HCT116 (cell line): Measurements from ENCODE around the gene STAM2. TPM values are rescaled to one million over a fixed set of nuclear protein-coding genes. Genes with fewer than 3 reads are reported as not detected.

Source experiments
- ATAC-seq: fragments of 200-7000 bp; cut with Tn5 transposase; 2 replicates; pipeline ENCODE4 v1.9.1; 2020; ENCODE audit warnings: mild to moderate bottlenecking, moderate library complexity
- BruUV-seq: library from RNA; stranded (reverse); fragments of 400-500 nt; replicated peaks from 2 replicates; lab custom pipeline; 2021; lab: Mats Ljungman, UMichigan
- CTCF ChIA-PET: fragments of 300-600 bp; sonication (Branson Sonifier 250); formaldehyde crosslinking; loops from one replicate; lab custom pipeline; 2021; ENCODE audit warnings: antibody characterized with exemption; lab: Charles Lee
- POLR2A ChIA-PET: fragments of 300-600, 350-600 bp; sonication (Branson Sonifier 250); formaldehyde crosslinking; loops from one replicate; lab custom pipeline; 2021; ENCODE audit warnings: antibody characterized with exemption; lab: Charles Lee
- RAD21 ChIA-PET, 2 experiments: fragments of 300-600 bp; sonication (Branson Sonifier 250); formaldehyde crosslinking; loops; one replicate each; lab custom pipeline; 2023; ENCODE audit warnings: low total read pairs in 2 of 2; ENCODE audit not compliant: uncharacterized antibody in 2 of 2, unreplicated experiment in 2 of 2, low non-redundant PET in 1 of 2; lab: Charles Lee
- DNase-seq: peaks from one replicate; pipeline ENCODE4 v3.0.0-alpha.2; 2010; ENCODE audit warnings: low read depth, low spot score
- H2AFZ ChIP-seq: fragments of 200-600 bp; shearing (Covaris generic), sonication (generic); 2 replicates; pipeline ENCODE4 v1.6.1; 2017; ENCODE audit warnings: low read depth, mixed run types, mixed read lengths, antibody characterized with exemption, low read length; ENCODE audit not compliant: poor library complexity, severe bottlenecking
- H3K27ac ChIP-seq: 2 replicates; pipeline ENCODE4 v1.5.1; 2012; ENCODE audit warnings: low read depth, low read length
- H3K27me3 ChIP-seq: fragments of 200-600 bp; sonication (generic); 2 replicates; pipeline ENCODE4 v1.6.1; 2016; ENCODE audit warnings: mixed run types, low read length, mixed read lengths; ENCODE audit not compliant: insufficient read depth
- H3K36me3 ChIP-seq, 2 experiments: fragments of 200-500 bp in 1 of 2; fragments of 200-600 bp in 1 of 2; sonication (Bioruptor generic) in 1 of 2; sonication (generic) in 1 of 2; 2 replicates each; pipeline versions ENCODE4 v1.5.1 to v1.6.1; 2014 to 2016; ENCODE audit warnings: low read length in 2 of 2, inconsistent platforms in 1 of 2, mixed read lengths in 1 of 2, mixed run types in 1 of 2; ENCODE audit not compliant: insufficient read depth in 2 of 2, control insufficient read depth in 1 of 2
- H3K4me1 ChIP-seq, 2 experiments: fragments of 200-600 bp in 1 of 2; sonication (generic) in 1 of 2; 2 replicates each; pipeline versions ENCODE4 v1.5.1 to v1.6.1; 2012 to 2017; ENCODE audit warnings: low read length in 2 of 2, inconsistent platforms in 1 of 2, mild to moderate bottlenecking in 1 of 2, mixed read lengths in 1 of 2, mixed run types in 1 of 2, moderate library complexity in 1 of 2; ENCODE audit not compliant: insufficient read depth in 2 of 2, control insufficient read depth in 1 of 2
- H3K4me2 ChIP-seq: fragments of 200-600 bp; sonication (generic); 2 replicates; pipeline ENCODE4 v1.6.1; 2017; ENCODE audit warnings: mixed run types, low read length, mixed read lengths
- H3K4me3 ChIP-seq, 2 experiments: fragments of 200-600 bp in 1 of 2; sonication (generic) in 1 of 2; replicated peaks in 1 of 2; 2 replicates each; pipeline ENCODE4 v1.5.1; 2011 to 2016; ENCODE audit warnings: low read length in 2 of 2, control low read depth in 1 of 2, low read depth in 1 of 2, mild to moderate bottlenecking in 1 of 2, mixed read lengths in 1 of 2, mixed run types in 1 of 2
- H3K79me2 ChIP-seq: fragments of 200-600 bp; sonication (generic); 2 replicates; pipeline ENCODE4 v1.6.1; 2017; ENCODE audit warnings: mild to moderate bottlenecking, mixed run types, low read length, moderate library complexity, mixed read lengths; ENCODE audit not compliant: insufficient read depth
- H3K9ac ChIP-seq: fragments of 200-600 bp; sonication (generic); 2 replicates; pipeline ENCODE4 v1.6.1; 2016; ENCODE audit warnings: low read length, mixed read lengths
- H3K9me2 ChIP-seq: fragments of 200-600 bp; sonication (generic), shearing (Covaris generic); 2 replicates; pipeline ENCODE4 v1.6.1; 2017; ENCODE audit warnings: mixed run types, mild to moderate bottlenecking, moderate library complexity; ENCODE audit not compliant: insufficient read depth
- H3K9me3 ChIP-seq, 2 experiments: fragments of 200-500 bp in 1 of 2; fragments of 200-600 bp in 1 of 2; sonication (Bioruptor generic) in 1 of 2; sonication (generic) in 1 of 2; 2 replicates each; pipeline ENCODE4 v1.6.1; 2014 to 2017; ENCODE audit warnings: low read length in 2 of 2, mixed read lengths in 2 of 2, inconsistent platforms in 1 of 2, low read depth in 1 of 2, mild to moderate bottlenecking in 1 of 2, mixed run types in 1 of 2, moderate library complexity in 1 of 2; ENCODE audit not compliant: control insufficient read depth in 1 of 2, insufficient read depth in 1 of 2
- H4K20me1 ChIP-seq: fragments of 200-600 bp; sonication (generic), shearing (Covaris generic); 2 replicates; pipeline ENCODE4 v1.6.1; 2017; ENCODE audit warnings: mixed run types, mild to moderate bottlenecking, moderate library complexity; ENCODE audit not compliant: insufficient read depth
- ELF1 ChIP-seq: IDR thresholded peaks from 2 replicates; pipeline ENCODE4 v1.6.1; 2012; ENCODE audit warnings: low read depth, borderline replicate concordance
- EZH2phosphoT487 ChIP-seq: fragments of 200-600 bp; IDR thresholded peaks from 2 replicates; pipeline ENCODE4 v1.6.1; 2018; ENCODE audit warnings: antibody characterized with exemption, borderline replicate concordance
- JUND ChIP-seq: IDR thresholded peaks from 2 replicates; pipeline ENCODE4 v1.6.1; 2012
- POLR2A ChIP-seq: IDR thresholded peaks from 2 replicates; pipeline ENCODE4 v1.7.0; 2011; ENCODE audit warnings: borderline replicate concordance; ENCODE audit not compliant: insufficient read depth, insufficient read length; ENCODE audit errors: extremely low read depth
- POLR2AphosphoS5 ChIP-seq: IDR thresholded peaks from 2 replicates; pipeline ENCODE4 v1.6.1; 2011; ENCODE audit warnings: mild to moderate bottlenecking, low read depth, low read length, moderate library complexity
- TCF7L2 ChIP-seq: IDR thresholded peaks from 2 replicates; pipeline ENCODE4 v1.7.0; 2011; ENCODE audit warnings: borderline replicate concordance, inconsistent platforms; ENCODE audit not compliant: insufficient read depth, insufficient read length; ENCODE audit errors: extremely low read depth
- YY1 ChIP-seq: IDR thresholded peaks from 2 replicates; pipeline ENCODE4 v1.6.1; 2011; ENCODE audit warnings: low read length, low read depth, moderate library complexity, mild to moderate bottlenecking; ENCODE audit not compliant: insufficient replicate concordance; ENCODE audit errors: extremely low read depth
- ZFX ChIP-seq: fragments of 450-650 bp; IDR thresholded peaks from 2 replicates; pipeline ENCODE4 v1.6.1; 2017
- ZNF274 ChIP-seq: fragments of 200-500 bp; sonication (Bioruptor generic); IDR thresholded peaks from 2 replicates; pipeline ENCODE4 v1.6.1; 2014; ENCODE audit warnings: mild to moderate bottlenecking, low read depth, low read length, inconsistent platforms
- intact Hi-C: fragments of 100-400 bp; cut with micrococcal nuclease; formaldehyde crosslinking; loops from 2 replicates; pipeline ENCODE4 v1.10.0; 2022
- total RNA-seq: library from RNA; stranded (reverse); gene quantifications from one replicate; pipeline ENCODE4 v1.2.1, GENCODE V29; 2021; ENCODE audit not compliant: unreplicated experiment
- TF ChIP-seq, protein P1 (sequence below), 3 experiments: fragments of 200-600 bp in 1 of 3; sonication (generic) in 1 of 3; IDR thresholded peaks in 2 of 3; conservative IDR thresholded peaks in 1 of 3; 2 replicates each; pipeline ENCODE4 v1.5.1; 2012 to 2017; ENCODE audit warnings: low read depth in 2 of 3, low read length in 2 of 3, antibody characterized with exemption in 1 of 3, borderline replicate concordance in 1 of 3, control low read depth in 1 of 3, mild to moderate bottlenecking in 1 of 3, mixed read lengths in 1 of 3, mixed run types in 1 of 3, moderate library complexity in 1 of 3; ENCODE audit not compliant: insufficient read depth in 1 of 3
- TF ChIP-seq, protein P2 (sequence below): IDR thresholded peaks from 2 replicates; pipeline ENCODE4 v1.6.1; 2012; ENCODE audit warnings: low read depth
- TF ChIP-seq, protein P3 (sequence below): IDR thresholded peaks from 2 replicates; pipeline ENCODE4 v1.6.1; 2012
- TF ChIP-seq, protein P4 (sequence below): IDR thresholded peaks from 2 replicates; pipeline ENCODE4 v1.6.1; 2011; ENCODE audit warnings: mild to moderate bottlenecking, low read length, moderate library complexity; ENCODE audit not compliant: insufficient replicate concordance; ENCODE audit errors: extremely low read depth
- TF ChIP-seq, protein P5 (sequence below): IDR thresholded peaks from 2 replicates; pipeline ENCODE4 v1.6.1; 2012

Gene STAM2
- total RNA-seq, 1 experiment from 2014 or later = 19.2 TPM

DNA sequence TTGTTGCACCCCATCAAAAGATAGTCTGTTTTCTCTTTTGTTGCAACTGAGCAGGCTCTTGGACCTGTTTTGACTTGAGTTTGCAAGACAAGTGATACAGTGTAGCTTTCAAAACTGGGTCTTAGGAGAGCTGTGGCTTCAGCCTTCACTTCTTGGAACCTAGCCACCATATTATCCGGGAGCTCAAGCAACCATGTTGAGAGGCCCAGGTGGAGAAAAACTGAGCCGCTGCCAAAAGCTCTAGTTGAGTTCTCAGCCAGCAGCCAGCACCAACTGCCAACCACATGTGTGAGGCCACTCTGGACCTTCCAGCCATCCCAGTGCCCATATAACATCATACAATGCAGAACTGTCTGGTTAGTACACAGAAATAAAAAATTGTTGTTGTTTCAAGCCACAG, 82.1 kb downstream of the STAM2 start:
- Histone ChIP-seq H3K27ac (no peak overlapping the region), H3K9me2 (no peaks in the 10 kb centered on the region), H3K4me3 (no peak overlapping the region), H3K9ac (no peak overlapping the region), H4K20me1 (no peaks in the 10 kb centered on the region), H3K79me2 (no peaks in the 10 kb centered on the region), H3K36me3 (no peaks in the 10 kb centered on the region), H3K27me3 (no peaks in the 10 kb centered on the region), H3K9me3 (no peaks in the 10 kb centered on the region), H2AFZ (no peak overlapping the region), H3K4me1 (peaks cover 0 to 15% of the 10 kb centered on the region in 2 experiments; a peak in 2 of 4 replicates), H3K4me2 (no peak overlapping the region)
- no peak for ATAC-seq
- DNase-seq = no peak
- ChIA-PET POLR2A (no interaction called here), RAD21 (no interaction called here), CTCF (no interaction called here)
- no TSS peak for BruUV-seq
- TF ChIP-seq ZFX (no peak), ELF1 (no peak), EZH2phosphoT487 (no peak), POLR2A (no peak), POLR2AphosphoS5 (no peak), TCF7L2 (no peak), JUND (no peak), ZNF274 (no peak), YY1 (no peak)
- TF ChIP-seq, protein P1, sequence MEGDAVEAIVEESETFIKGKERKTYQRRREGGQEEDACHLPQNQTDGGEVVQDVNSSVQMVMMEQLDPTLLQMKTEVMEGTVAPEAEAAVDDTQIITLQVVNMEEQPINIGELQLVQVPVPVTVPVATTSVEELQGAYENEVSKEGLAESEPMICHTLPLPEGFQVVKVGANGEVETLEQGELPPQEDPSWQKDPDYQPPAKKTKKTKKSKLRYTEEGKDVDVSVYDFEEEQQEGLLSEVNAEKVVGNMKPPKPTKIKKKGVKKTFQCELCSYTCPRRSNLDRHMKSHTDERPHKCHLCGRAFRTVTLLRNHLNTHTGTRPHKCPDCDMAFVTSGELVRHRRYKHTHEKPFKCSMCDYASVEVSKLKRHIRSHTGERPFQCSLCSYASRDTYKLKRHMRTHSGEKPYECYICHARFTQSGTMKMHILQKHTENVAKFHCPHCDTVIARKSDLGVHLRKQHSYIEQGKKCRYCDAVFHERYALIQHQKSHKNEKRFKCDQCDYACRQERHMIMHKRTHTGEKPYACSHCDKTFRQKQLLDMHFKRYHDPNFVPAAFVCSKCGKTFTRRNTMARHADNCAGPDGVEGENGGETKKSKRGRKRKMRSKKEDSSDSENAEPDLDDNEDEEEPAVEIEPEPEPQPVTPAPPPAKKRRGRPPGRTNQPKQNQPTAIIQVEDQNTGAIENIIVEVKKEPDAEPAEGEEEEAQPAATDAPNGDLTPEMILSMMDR (IDR thresholded peaks at IDR 0.05 in 2 of 3, conservative IDR thresholded peaks at IDR 0.05 in 1 of 3; ENCODE audit: borderline replicate concordance in 1 of 3, insufficient read depth in 1 of 3, low read depth in 2 of 3, low read length in 2 of 3) = no peak
- TF ChIP-seq, protein P2, sequence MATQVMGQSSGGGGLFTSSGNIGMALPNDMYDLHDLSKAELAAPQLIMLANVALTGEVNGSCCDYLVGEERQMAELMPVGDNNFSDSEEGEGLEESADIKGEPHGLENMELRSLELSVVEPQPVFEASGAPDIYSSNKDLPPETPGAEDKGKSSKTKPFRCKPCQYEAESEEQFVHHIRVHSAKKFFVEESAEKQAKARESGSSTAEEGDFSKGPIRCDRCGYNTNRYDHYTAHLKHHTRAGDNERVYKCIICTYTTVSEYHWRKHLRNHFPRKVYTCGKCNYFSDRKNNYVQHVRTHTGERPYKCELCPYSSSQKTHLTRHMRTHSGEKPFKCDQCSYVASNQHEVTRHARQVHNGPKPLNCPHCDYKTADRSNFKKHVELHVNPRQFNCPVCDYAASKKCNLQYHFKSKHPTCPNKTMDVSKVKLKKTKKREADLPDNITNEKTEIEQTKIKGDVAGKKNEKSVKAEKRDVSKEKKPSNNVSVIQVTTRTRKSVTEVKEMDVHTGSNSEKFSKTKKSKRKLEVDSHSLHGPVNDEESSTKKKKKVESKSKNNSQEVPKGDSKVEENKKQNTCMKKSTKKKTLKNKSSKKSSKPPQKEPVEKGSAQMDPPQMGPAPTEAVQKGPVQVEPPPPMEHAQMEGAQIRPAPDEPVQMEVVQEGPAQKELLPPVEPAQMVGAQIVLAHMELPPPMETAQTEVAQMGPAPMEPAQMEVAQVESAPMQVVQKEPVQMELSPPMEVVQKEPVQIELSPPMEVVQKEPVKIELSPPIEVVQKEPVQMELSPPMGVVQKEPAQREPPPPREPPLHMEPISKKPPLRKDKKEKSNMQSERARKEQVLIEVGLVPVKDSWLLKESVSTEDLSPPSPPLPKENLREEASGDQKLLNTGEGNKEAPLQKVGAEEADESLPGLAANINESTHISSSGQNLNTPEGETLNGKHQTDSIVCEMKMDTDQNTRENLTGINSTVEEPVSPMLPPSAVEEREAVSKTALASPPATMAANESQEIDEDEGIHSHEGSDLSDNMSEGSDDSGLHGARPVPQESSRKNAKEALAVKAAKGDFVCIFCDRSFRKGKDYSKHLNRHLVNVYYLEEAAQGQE = no peak
- TF ChIP-seq, protein P3, sequence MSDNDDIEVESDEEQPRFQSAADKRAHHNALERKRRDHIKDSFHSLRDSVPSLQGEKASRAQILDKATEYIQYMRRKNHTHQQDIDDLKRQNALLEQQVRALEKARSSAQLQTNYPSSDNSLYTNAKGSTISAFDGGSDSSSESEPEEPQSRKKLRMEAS = no peak
- TF ChIP-seq, protein P4, sequence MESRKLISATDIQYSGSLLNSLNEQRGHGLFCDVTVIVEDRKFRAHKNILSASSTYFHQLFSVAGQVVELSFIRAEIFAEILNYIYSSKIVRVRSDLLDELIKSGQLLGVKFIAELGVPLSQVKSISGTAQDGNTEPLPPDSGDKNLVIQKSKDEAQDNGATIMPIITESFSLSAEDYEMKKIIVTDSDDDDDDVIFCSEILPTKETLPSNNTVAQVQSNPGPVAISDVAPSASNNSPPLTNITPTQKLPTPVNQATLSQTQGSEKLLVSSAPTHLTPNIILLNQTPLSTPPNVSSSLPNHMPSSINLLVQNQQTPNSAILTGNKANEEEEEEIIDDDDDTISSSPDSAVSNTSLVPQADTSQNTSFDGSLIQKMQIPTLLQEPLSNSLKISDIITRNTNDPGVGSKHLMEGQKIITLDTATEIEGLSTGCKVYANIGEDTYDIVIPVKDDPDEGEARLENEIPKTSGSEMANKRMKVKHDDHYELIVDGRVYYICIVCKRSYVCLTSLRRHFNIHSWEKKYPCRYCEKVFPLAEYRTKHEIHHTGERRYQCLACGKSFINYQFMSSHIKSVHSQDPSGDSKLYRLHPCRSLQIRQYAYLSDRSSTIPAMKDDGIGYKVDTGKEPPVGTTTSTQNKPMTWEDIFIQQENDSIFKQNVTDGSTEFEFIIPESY = no peak
- TF ChIP-seq, protein P5, sequence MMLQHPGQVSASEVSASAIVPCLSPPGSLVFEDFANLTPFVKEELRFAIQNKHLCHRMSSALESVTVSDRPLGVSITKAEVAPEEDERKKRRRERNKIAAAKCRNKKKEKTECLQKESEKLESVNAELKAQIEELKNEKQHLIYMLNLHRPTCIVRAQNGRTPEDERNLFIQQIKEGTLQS = no peak
- intact Hi-C loops = no loop called here
